ENCODE data around the gene MT1G.

The MT1G gene

GRCh38 chr16:56700631-56701030, 32.8 kb upstream of the MT1G start:
- peaks cover 3% of the 10 kb centered on the region; the same call in 1 of the 2 replicates for H3K4me1 ChIP-seq (ENCODE audit: insufficient read depth, low read length)
- H3K36me3 ChIP-seq (ENCODE audit: insufficient read depth, low read depth, low read length): no peaks in the 10 kb centered on the region
- no peaks in the 10 kb centered on the region; the same call in 1 of the 2 replicates for H3K9me3 ChIP-seq (ENCODE audit: insufficient read depth, low read depth, low read length)
- no peak overlapping the region for H3K9ac ChIP-seq (ENCODE audit: low read depth, low read length)
- H3K27ac ChIP-seq (ENCODE audit: low read length): no peak overlapping the region
- H3K4me3 ChIP-seq (ENCODE audit: low read length): no peak overlapping the region
- H3K27me3 ChIP-seq (ENCODE audit: insufficient read depth, low read length): no peaks in the 10 kb centered on the region

GRCh38 chr16:56700195-56700594, 32.3 kb upstream of the MT1G start:
- Histone ChIP-seq H3K4me1 (ENCODE audit: insufficient read depth, low read length) (peaks cover 3% of the 10 kb centered on the region; the same call in 1 of the 2 replicates), H3K27me3 (ENCODE audit: insufficient read depth, low read length) (no peaks in the 10 kb centered on the region), H3K9ac (ENCODE audit: low read depth, low read length) (no peak overlapping the region), H3K9me3 (ENCODE audit: insufficient read depth, low read depth, low read length) (no peaks in the 10 kb centered on the region; the same call in 1 of the 2 replicates), H3K36me3 (ENCODE audit: insufficient read depth, low read depth, low read length) (no peaks in the 10 kb centered on the region), H3K4me3 (ENCODE audit: low read length) (no peak overlapping the region), H3K27ac (ENCODE audit: low read length) (no peak overlapping the region)

- Histone ChIP-seq H3K36me3 (ENCODE audit: insufficient read depth, low read depth, low read length) (no peaks in the 10 kb centered on the region), H3K27ac (ENCODE audit: low read length) (no peak overlapping the region), H3K9ac (ENCODE audit: low read depth, low read length) (no peak overlapping the region), H3K9me3 (ENCODE audit: insufficient read depth, low read depth, low read length) (no peaks in the 10 kb centered on the region; the same call in 1 of the 2 replicates), H3K27me3 (ENCODE audit: insufficient read depth, low read length) (no peaks in the 10 kb centered on the region), H3K4me3 (ENCODE audit: low read length) (no peak overlapping the region), H3K4me1 (ENCODE audit: insufficient read depth, low read length) (peaks cover 3% of the 10 kb centered on the region; the same call in 1 of the 2 replicates)
These were observed 29.7 kb upstream of the MT1G start for GRCh38 chr16:56697456-56698155.

DNA sequence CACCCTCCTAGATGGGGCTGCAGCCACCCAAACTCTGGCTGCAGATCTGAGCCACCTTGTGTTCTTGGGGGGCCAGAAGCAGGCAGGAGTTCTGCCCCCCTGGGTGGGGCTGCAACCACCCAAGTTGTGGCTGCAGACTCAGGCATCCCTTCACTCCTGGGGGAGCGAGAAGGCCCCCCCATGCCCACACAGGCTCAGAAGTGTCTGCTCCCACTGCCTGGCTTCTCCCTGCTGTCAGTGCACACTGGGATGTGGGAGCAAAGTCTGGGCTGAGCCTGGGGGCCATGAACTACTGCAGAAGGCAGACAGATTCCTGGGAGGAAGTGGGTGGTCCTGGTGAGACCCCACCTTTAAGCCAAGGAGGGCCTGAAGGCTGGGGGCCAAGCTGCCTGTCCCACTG, 27.4 kb upstream of the MT1G start:
- Histone ChIP-seq H3K9me3 (ENCODE audit: insufficient read depth, low read depth, low read length) (no peaks in the 10 kb centered on the region; the same call in 1 of the 2 replicates), H3K27me3 (ENCODE audit: insufficient read depth, low read length) (no peaks in the 10 kb centered on the region), H3K9ac (ENCODE audit: low read depth, low read length) (no peak overlapping the region), H3K4me3 (ENCODE audit: low read length) (no peak overlapping the region), H3K36me3 (ENCODE audit: insufficient read depth, low read depth, low read length) (no peaks in the 10 kb centered on the region), H3K4me1 (ENCODE audit: insufficient read depth, low read length) (no peaks in the 10 kb centered on the region; the same call in 1 of the 2 replicates), H3K27ac (ENCODE audit: low read length) (no peak overlapping the region)

DNA sequence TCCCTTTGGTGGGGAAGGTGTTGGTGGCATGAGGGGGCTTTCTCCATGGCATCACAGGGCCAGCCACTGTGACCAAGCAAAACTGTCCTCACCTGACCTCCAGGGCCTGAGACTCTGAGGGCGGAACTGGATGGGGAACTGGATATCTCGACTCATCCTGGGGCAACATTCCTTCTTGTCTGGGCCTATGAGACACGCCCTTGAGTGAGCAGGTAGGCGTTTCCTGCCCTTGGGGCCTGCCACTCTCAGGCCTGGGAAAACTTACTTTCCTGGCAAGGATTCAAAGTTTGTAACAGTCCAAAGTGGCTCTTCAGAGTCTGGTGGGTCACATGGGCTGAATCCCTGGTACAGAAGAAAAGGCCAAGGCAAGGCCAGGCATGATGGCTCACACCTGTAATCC, 24.0 kb upstream of the MT1G start:
- no peaks in the 10 kb centered on the region for H3K36me3 ChIP-seq (ENCODE audit: insufficient read depth, low read depth, low read length)
- H3K27ac ChIP-seq (ENCODE audit: low read length): no peak overlapping the region
- peaks cover 3% of the 10 kb centered on the region; the same call in 1 of the 2 replicates for H3K27me3 ChIP-seq (ENCODE audit: insufficient read depth, low read length)
- H3K4me1 ChIP-seq (ENCODE audit: insufficient read depth, low read length): no peaks in the 10 kb centered on the region; the same call in 1 of the 2 replicates
- H3K9me3 ChIP-seq (ENCODE audit: insufficient read depth, low read depth, low read length): no peaks in the 10 kb centered on the region
- H3K4me3 ChIP-seq (ENCODE audit: low read length): no peak overlapping the region
- H3K9ac ChIP-seq (ENCODE audit: low read depth, low read length): no peak overlapping the region

DNA sequence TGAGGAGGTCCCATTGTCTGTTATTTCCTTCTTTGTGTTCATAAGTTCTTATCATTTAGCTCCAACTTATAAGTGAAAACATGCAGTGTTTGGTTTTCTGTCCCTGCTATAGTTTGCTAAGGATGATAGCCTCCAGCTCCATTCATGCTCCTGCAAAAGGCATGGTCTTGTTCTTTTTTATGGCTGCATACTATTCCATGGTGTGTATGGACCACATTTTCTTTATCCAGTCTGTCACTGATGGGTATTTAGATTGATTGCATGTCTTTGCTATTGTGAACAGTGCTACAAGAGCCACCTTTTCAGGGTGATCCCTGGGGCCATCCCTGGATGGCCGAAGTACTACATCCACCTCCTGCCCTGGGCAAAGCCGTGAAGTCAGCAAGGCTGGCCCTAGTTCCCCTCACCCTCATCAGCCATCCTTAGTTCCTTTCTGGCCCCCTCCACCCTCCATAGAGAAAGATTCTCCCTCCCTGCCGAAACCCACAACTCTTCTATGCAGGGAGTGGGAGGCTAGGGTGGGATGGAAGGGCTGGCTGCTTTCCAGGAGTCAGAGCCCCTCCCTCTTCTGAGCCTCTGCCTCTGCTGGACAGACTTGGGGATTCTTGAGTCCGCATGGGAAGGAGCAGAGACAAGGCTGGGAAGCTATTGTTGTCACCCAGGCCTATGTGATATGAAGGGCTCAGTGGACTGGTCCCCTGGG, 22.7 kb upstream of the MT1G start:
- no peak overlapping the region for H3K9ac ChIP-seq (ENCODE audit: low read depth, low read length)
- H3K4me3 ChIP-seq (ENCODE audit: low read length): no peak overlapping the region
- no peak overlapping the region for H3K27ac ChIP-seq (ENCODE audit: low read length)
- H3K36me3 ChIP-seq (ENCODE audit: insufficient read depth, low read depth, low read length): no peaks in the 10 kb centered on the region
- H3K27me3 ChIP-seq (ENCODE audit: insufficient read depth, low read length): peaks cover 3% of the 10 kb centered on the region; the same call in 1 of the 2 replicates
- peaks cover 3% of the 10 kb centered on the region; the same call in 1 of the 2 replicates for H3K9me3 ChIP-seq (ENCODE audit: insufficient read depth, low read depth, low read length)
- no peaks in the 10 kb centered on the region; the same call in 1 of the 2 replicates for H3K4me1 ChIP-seq (ENCODE audit: insufficient read depth, low read length)

- Histone ChIP-seq H3K27me3 (ENCODE audit: insufficient read depth, low read length) (peaks cover 12% of the 10 kb centered on the region; the same call in 1 of the 2 replicates), H3K36me3 (ENCODE audit: insufficient read depth, low read depth, low read length) (no peaks in the 10 kb centered on the region), H3K4me1 (ENCODE audit: insufficient read depth, low read length) (no peaks in the 10 kb centered on the region; the same call in 1 of the 2 replicates), H3K4me3 (ENCODE audit: low read length) (no peak overlapping the region), H3K9me3 (ENCODE audit: insufficient read depth, low read depth, low read length) (peaks cover 3% of the 10 kb centered on the region; the same call in 1 of the 2 replicates), H3K9ac (ENCODE audit: low read depth, low read length) (no peak overlapping the region), H3K27ac (ENCODE audit: low read length) (no peak overlapping the region)
These were observed 21.3 kb upstream of the MT1G start for GRCh38 chr16:56689171-56689570.

GRCh38 chr16:56688762-56689161, 20.9 kb upstream of the MT1G start:
- Histone ChIP-seq H3K9ac (ENCODE audit: low read depth, low read length) (no peak overlapping the region), H3K4me1 (ENCODE audit: insufficient read depth, low read length) (no peaks in the 10 kb centered on the region; the same call in 1 of the 2 replicates), H3K36me3 (ENCODE audit: insufficient read depth, low read depth, low read length) (no peaks in the 10 kb centered on the region), H3K9me3 (ENCODE audit: insufficient read depth, low read depth, low read length) (peaks cover 3% of the 10 kb centered on the region; the same call in 1 of the 2 replicates), H3K4me3 (ENCODE audit: low read length) (no peak overlapping the region), H3K27me3 (ENCODE audit: insufficient read depth, low read length) (peaks cover 15% of the 10 kb centered on the region; the same call in 1 of the 2 replicates), H3K27ac (ENCODE audit: low read length) (no peak overlapping the region)

DNA sequence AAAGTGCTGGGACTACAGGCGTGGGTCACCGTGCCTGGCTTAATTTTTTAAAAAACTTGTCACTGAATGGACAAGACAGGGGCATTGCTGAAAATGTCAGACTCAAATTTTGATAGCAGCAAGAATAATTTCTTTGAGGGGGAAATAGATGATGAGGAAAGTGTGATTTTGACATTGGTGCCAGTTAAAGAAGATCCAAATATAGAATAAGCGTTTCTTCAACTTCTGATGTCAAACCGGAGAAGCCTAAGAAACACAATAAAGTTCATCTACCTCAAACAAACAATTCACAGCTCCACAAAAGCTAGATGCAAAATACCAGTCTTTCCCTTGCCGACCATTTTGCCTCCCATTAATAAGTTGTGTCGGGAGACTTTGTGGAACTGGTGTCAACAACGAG, 18.9 kb upstream of the MT1G start:
- no peak overlapping the region for H3K9ac ChIP-seq (ENCODE audit: low read depth, low read length)
- peaks cover 35% of the 10 kb centered on the region for H3K27me3 ChIP-seq (ENCODE audit: insufficient read depth, low read length)
- H3K4me3 ChIP-seq (ENCODE audit: low read length): no peak overlapping the region
- no peak overlapping the region for H3K27ac ChIP-seq (ENCODE audit: low read length)
- no peaks in the 10 kb centered on the region for H3K36me3 ChIP-seq (ENCODE audit: insufficient read depth, low read depth, low read length)
- H3K4me1 ChIP-seq (ENCODE audit: insufficient read depth, low read length): peaks cover 6% of the 10 kb centered on the region; the same call in 1 of the 2 replicates
- H3K9me3 ChIP-seq (ENCODE audit: insufficient read depth, low read depth, low read length): peaks cover 3% of the 10 kb centered on the region; the same call in 1 of the 2 replicates

DNA sequence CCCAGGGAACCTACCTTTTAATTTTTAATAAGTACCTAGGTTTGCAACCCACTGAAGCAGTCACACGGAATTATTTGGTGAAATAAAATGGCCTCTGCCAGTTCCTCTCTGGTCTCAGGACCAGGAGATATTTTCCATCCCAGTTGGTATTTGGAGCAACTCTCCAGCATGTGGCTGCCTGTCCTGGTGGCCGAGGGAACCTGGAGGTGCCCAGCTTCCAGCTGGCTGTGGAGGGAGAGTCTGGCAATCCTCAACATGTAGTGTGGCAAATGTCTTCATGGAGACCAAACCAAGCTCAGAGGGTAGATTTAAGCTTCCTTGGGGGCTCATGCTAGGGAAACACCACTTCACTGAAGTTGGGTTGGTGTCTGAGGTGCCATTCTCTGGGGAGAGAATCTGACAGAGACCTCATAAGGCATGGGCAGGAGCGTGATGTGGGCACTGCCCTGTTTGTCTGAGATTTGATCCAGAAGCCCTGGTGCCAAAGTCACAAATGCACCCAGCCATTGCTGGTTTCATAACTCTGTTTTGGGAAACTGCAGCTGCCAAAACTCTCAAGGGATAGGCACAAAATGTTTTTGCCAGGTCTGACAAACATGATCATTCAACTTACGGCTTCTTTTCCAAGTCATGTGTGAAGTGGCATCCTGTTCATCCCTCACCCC, 17.2 kb upstream of the MT1G start:
- Histone ChIP-seq H3K4me3 (ENCODE audit: low read length) (no peak overlapping the region), H3K4me1 (ENCODE audit: insufficient read depth, low read length) (peaks cover 9% of the 10 kb centered on the region; the same call in 1 of the 2 replicates), H3K27ac (ENCODE audit: low read length) (no peak overlapping the region), H3K36me3 (ENCODE audit: insufficient read depth, low read depth, low read length) (no peaks in the 10 kb centered on the region), H3K9ac (ENCODE audit: low read depth, low read length) (no peak overlapping the region), H3K9me3 (ENCODE audit: insufficient read depth, low read depth, low read length) (peaks cover 3% of the 10 kb centered on the region; the same call in 1 of the 2 replicates), H3K27me3 (ENCODE audit: insufficient read depth, low read length) (peaks cover 50% of the 10 kb centered on the region)

GRCh38 chr16:56684256-56684925, 16.5 kb upstream of the MT1G start:
- H3K4me1 ChIP-seq (ENCODE audit: insufficient read depth, low read length): peaks cover 9% of the 10 kb centered on the region; the same call in 1 of the 2 replicates
- H3K9ac ChIP-seq (ENCODE audit: low read depth, low read length): no peak overlapping the region
- peaks cover 3% of the 10 kb centered on the region; the same call in 1 of the 2 replicates for H3K9me3 ChIP-seq (ENCODE audit: insufficient read depth, low read depth, low read length)
- H3K27me3 ChIP-seq (ENCODE audit: insufficient read depth, low read length): peaks cover 57% of the 10 kb centered on the region
- no peaks in the 10 kb centered on the region for H3K36me3 ChIP-seq (ENCODE audit: insufficient read depth, low read depth, low read length)
- no peak overlapping the region for H3K27ac ChIP-seq (ENCODE audit: low read length)
- no peak overlapping the region for H3K4me3 ChIP-seq (ENCODE audit: low read length)

Data from iPS-20b (cell line).